GM18517 (cell line): Measurements from ENCODE around the gene FZD7.

Experiments
- ATAC-seq: cut with Tn5 transposase; IDR thresholded peaks from one replicate; pipeline ENCODE4 v1.9.1; 2021; ENCODE audit warnings: mild to moderate bottlenecking, moderate library complexity; ENCODE audit not compliant: unreplicated experiment

FZD7 gene

GRCh38 chr2:202065876-202066275, 32.2 kb downstream of the FZD7 start:
- no peak for ATAC-seq

DNA sequence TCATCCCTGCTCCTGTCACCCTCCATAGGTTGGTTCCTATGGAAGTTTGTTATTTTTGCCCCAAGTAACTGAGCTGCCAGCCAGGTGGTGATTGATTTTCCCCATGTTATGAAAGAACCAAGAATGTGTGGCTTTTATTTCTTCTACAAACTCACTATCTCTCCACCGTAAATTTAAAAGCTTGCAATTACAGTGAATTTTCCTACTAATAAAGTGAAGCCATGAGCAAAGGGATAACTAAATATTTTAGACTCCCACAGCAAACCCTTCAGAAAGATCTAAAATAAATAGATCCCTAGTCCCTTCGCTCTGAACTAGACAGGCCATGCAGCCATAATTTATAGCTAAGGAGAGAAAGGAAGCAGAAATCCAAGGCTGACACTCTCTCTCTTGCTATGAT, 33.2 kb downstream of the FZD7 start:
- no peak for ATAC-seq

- ATAC-seq: no peak
These were observed 33.9 kb downstream of the FZD7 start for GRCh38 chr2:202067589-202067988.

DNA sequence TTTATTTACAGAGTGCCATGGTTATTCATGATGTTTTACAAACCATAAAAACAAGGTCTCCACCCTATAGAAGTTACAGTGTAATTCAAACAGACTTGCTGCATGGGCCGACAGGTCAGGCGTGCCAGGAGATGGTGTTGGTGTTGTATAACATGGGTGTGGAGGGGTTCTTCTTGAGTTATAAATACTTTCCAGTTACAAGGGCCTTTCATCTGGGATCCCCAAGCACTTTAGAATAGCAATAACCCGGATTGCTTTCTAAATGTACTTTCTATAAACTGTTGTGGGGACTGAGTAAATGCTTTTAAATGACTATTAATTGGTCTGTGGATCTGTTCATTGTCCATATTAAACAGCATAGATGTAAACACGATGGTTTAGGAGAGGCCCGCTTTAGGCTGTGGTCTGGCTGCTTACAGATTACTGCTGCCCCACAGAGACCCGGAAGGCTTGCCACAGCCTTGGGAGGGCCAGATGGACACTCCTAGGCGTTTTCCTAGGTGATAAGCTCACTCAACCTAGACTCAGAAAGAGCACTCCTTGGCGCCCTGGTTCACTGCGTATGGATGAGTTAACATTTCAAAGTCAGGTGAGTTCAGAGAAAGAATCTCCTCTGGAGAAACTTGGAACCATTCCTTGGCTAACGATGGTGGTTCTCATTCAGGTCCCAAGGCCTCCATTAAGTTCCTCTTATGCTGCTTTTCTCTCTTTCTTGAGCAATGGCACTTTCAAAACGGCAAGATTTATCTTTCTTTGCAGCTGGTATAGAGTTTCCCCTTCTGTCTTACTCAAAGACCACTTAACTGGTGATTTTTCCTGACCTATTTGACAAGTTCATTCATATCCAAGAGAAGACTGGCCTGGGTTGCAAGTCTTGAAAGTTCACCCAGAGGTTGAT, 35.8 kb downstream of the FZD7 start:
- no peak for ATAC-seq

- no peak for ATAC-seq
These were observed 37.5 kb downstream of the FZD7 start for GRCh38 chr2:202071107-202071506.

- ATAC-seq: no peak
These were observed 38.6 kb downstream of the FZD7 start for GRCh38 chr2:202072226-202072625.

GRCh38 chr2:202072737-202073401, 39.2 kb downstream of the FZD7 start, which contains the start of gene KIAA2012:
TSS of gene KIAA2012 (plus strand) at chr2:202073255. CDS start at chr2:202073628, 373 bp downstream.
- no peak for ATAC-seq

DNA sequence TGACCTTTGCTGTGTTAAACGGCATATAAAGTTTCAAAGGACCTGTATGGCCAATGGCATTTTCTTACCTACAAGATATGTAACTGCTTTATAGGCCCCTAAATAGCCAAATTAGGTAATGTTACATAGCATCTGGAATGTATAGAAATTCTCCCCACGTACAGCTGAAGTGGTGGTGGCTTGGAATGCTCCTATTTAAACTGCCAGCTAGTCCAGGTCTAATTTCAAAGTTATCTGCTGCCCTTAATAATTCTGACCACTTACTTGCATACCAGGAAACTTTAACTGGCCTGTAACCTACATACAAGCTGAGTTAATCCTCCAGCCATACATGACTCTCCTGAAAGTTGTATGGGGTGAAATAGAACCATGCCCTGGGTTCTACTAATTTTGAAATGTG, 40.7 kb downstream of the FZD7 start:
- ATAC-seq: no peak

GRCh38 chr2:202079310-202079709, 45.7 kb downstream of the FZD7 start:
- no peak for ATAC-seq

- ATAC-seq: no peak
These were observed 50.6 kb downstream of the FZD7 start for GRCh38 chr2:202084265-202084664.
